Activated CD4-positive, CD25-positive, alpha-beta regulatory T cell (primary cell): ENCODE results near the gene SMAD6.

Experiments
- DNase-seq, 4 experiments: peaks; one replicate each; lab custom pipeline; 2025; lab: John Stamatoyannopoulos, UW

Gene SMAD6

DNA sequence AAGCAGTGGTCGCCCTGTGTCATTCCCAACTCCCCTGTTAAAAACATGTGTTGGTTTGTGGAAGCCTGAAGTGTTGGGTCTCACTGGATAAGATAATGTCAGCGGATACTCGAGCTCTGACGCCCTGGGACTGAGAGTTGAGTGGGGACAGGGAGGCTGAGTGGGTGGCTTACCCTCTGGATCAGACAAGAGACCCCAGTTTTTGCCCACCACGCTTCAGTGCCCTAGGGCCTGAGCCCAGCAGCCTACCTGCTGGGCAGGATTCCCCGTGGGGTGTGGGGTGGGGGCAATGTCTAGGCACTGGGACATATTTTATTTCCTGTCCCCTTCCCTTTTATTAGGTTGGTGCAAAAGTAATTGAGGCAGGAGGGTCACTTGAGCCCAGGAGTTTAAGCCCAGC, 75.0 kb downstream of the SMAD6 start:
- DNase-seq: no peak

DNA sequence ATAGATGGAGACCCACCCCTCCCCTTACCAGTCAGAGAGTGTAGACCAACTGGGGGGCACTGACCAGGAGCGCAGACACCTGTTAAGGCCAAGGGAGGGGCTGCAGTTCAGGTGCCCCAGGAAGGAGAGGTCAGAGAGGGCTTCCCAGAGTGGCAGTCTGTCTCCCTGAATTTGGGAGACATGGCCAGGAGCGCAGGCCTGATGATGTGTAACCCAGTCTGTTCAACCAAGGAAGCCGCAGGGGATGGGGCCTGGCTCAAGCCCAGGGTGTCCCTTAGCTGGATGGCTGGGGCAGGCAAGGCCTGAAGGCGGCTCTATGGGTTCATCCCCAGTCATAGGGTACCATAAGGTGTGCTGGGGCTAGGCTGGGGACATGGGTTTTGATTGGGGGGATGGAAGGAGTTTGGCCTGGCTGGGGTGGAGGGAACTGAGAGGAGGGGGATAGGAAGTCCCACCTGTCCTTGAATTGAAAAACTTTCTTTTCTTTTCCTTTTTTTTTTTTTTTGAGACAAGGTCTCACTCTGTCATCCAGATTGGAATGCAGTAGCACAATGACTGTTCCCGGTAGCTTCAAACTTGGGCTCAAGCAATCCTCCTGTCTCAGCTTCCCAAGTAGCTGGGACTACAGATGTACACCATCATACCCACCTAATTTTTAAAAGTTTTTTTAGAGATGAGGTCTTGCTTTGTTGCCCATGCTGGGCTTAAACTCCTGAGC, 75.7 kb downstream of the SMAD6 start:
- DNase-seq: no peak

DNA sequence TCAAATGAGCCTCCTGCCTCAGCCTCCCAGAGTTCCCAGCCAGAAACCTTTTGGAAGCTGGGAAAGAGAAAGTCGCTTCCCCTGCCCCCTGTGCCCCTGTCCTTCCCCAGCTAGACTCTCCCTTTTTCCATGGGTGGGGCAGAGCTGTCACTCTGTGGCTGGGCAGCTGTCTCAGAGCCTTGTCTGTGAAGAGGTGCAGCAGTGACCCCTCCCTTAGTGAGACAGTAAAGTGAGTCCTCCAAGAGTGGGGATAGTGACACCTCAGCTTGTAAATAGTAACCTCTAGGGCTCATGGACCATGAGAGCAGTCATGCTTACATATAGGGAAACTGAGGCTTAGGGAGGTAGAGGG, 76.3 kb downstream of the SMAD6 start:
- DNase-seq: no peak

DNA sequence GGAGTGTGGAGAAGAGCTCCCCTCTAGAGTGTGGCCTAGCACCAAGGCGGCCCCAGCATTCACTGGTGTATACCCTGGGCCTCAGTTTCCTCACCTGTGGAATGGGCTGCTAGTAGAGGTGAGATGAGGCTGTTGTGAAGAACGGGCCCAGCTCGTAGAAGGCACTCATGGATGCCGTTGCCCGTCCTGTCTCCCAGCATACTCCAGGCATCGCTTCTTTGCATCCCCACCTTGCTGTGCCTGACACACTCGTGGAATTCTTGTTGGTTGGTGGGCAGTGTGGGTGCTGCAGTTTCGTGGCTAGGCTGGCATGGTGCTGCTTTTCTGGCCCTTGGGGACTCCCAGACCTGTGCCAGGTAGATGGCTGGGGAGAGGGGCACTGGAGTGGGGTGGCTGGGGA, 76.7 kb downstream of the SMAD6 start:
- DNase-seq: no peak

DNA sequence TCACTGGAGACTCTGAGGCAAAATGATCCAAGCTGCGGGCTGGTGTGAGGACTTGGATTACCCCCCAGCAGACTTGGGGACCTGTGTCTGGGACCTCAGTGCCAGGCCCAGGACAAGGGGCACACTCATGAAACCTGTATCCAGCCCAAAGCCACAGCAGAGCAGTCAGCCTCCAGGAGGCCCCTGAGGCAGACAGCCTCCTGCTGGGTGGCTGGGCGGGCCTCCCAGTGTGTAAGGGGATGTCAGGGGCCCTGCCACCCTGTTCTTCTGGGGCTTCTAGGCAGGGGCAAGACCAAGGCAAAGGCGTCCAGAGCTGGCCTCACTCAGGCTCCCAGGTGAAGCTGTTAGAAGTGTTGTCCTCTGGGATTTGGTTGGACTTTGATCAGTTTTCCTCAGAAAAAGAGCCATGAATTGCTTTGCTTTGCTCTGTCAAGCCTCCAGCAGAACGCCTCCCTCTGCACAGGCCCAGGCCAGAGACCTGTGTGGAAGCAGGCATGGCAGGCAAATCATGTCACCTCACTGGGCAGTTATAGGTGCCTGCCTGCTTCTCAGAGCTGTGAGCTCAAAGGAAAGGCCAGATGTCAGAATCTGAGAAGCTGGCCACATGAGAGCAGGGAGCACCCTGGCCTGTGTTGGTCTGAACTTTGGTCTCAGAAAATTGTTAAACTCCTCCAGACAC, 77.4 kb downstream of the SMAD6 start:
- DNase-seq: no peak

DNA sequence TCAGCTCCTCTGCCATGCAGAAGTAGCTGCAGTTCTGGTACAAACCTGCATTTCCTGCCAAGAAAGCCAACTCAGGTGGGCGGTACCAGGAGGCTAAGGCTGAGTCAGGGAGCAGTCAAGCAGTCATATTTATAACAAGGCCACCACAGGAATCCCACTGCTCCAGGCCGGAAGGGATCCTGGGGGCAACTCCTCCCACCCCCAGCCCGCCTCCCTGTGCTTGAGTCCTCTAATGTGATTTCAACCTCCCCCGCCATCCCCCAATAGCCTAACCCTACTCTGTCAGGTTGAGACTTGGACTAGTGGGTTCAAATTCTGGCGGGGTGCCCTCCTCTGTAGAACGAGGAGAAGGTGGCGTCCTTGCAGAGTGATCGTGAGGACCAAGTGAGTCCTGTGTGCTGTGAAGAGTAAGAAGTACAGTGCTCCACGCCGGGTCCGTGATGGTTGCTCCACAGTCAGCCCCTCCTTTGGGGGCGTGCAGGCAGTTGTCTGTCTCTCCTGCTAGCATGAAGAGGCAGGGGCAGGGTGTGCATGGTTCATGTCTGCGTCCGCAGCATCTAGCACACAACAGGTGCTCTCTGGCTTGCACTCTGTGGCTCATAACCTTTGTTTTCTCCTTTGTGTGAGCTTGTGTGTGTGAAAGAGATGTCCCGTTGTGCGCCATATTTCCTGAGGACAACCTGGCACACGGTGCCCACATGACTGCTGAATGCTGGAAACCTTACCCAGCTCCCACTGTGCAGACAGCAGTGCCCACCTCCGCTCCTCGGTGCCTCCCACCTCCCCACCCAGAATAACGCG, 78.3 kb downstream of the SMAD6 start:
- no peak for DNase-seq

DNA sequence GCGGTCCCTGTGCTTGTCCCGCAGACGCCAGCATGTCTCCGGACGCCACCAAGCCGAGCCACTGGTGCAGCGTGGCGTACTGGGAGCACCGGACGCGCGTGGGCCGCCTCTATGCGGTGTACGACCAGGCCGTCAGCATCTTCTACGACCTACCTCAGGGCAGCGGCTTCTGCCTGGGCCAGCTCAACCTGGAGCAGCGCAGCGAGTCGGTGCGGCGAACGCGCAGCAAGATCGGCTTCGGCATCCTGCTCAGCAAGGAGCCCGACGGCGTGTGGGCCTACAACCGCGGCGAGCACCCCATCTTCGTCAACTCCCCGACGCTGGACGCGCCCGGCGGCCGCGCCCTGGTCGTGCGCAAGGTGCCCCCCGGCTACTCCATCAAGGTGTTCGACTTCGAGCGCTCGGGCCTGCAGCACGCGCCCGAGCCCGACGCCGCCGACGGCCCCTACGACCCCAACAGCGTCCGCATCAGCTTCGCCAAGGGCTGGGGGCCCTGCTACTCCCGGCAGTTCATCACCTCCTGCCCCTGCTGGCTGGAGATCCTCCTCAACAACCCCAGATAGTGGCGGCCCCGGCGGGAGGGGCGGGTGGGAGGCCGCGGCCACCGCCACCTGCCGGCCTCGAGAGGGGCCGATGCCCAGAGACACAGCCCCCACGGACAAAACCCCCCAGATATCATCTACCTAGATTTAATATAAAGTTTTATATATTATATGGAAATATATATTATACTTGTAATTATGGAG, 79.1 kb downstream of the SMAD6 start:
- DNase-seq: no peak

DNA sequence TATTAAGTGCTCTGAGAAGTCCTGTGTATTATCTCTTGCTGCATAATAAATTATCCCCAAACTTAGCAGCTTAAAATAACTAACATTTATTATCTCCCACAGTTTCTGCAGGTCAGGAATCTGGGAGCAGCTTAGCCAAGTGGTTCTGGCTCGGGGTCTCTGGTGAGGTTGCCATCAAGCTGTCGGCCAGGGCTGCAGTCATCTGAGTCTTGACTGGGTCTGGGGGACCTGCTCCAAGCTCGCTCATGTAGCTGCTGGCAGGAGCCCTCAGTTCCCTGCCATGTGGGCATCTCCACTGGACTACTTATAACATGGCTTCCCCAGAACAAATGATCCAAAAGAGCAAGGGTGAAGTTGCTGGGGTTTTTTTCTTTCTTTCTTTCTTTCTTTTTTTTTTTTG, 80.7 kb downstream of the SMAD6 start:
- DNase-seq: no peak

DNA sequence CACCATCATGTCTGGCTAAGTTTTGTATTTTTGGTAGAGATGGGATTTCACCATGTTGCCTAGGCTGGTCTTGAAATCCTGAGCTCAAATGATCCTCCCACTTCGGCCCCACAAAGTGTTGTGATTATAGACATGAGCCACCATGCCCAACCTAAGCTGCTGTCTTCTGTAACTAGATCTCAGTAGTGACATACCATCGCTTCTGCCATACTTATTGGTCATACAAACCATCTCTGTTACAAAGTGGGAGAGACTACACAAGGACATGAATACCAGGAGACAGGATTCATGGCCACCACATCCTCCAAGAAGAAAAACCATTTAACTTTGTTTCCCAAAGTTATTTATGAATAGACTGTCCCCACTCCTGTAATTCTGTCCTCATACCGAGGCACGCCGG, 81.3 kb downstream of the SMAD6 start:
- no peak for DNase-seq

DNA sequence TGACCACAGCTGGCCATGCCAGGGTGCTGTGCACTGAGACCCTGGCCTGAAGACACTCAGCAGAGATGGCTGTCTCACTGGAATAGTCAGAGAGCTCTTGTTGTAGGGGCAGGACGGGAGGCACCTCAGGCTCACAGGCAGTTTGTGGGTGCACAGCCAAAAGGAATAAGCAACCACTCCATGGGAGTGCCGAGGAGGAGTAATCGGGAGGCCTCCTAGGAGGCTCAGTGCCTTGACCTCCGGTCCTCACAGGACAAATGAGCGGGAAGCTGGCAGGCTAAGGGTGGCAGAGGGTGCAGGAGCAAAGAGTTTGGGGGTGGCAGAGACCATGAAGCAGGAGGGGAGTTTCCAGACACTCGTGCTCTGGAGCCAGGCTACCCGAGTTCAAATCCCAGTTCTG, 81.7 kb downstream of the SMAD6 start:
- no peak for DNase-seq

DNA sequence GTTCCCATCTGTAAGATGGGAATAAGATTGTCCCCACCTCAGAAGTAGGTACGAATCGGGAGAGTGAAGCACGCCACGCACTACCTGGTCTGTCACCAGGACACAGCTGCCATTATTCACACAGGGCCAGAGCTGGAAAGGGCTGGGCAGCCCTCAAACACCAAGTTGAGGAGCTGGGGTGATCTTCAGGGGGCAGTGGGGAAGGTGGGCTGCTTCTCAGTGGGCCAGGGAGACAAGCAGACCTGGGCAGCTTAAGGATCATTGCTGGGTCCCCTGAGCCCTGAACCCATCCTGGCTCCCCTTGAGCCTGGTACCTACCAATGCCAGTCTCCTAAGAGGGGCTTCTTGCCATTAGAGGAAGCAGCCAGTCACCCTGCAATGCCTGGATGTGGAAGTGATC, 82.1 kb downstream of the SMAD6 start:
- DNase-seq: no peak

DNA sequence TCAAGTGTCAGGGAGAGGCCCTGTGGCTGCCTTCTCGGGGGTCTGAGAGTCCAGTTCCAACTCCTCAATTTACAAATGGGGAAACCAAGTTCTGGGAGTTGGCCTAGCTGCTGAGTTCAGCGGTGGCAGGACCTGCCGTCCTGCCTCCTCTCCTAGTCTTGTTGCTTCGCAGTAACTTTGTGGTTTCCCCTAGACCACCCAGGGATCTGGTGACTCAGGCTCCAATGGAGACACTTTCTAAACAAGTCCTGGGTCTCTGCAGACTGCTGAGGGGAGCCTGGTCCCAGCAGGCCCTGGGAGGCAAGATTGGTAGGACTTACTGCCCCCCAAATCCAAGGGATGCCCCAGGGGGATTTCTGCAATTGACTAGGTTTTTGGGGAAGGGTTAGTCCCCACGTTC, 83.6 kb downstream of the SMAD6 start:
- DNase-seq: no peak

DNA sequence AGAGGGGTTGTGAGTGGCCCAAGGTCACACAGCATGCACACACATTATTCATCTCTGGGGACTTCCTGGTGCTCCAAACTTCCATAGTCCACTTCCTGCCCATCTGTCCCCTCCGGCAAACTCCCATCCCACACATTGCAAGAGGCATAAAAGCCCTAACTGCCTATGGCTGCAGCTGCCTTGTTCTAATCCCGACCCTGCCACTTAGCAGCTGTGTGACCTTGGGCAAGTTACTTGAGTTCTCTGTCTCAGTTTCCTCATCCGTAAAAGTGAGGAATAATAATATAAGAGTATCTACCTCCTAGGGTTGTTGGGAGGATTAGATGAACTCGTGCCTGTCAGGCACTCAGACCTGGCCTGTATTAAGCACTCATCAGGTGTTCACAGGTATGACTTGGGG, 84.2 kb downstream of the SMAD6 start:
- DNase-seq: no peak

DNA sequence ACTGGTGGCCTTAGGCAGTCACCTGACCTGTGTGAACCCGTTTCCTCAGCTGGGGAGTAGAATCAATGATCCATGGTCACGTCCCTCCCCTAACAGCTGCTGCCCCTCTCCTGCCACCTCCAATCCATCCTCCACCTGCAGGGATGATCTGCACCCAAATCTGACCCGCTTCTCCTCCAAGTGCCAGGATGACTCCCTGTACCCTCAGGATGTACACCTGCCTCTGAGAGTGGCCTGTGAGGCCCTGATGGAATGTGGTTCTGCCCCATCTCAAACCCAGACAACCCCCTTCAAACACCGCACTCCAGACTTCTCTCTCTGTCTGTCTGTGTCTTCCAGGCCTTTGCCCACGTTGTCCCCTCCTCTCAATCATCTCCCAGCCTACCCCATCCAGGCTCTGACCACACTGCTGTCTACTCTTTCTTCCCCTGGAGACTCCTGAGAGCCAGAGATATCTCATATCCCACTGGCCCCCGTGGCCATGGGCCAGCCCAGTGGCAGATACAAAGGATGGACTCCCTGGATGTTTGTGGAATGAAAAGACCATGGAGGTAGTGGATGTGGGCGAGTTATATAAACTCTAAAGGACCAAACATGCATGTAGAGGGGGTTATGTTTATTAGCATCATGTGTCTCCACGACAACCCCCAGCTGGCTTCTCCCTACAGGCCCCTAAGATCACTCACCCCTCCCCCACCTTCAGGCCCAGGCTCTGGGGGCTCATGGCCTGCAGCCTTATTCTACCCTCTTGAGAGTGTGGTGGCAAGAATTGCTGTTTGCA, 84.9 kb downstream of the SMAD6 start:
- no peak for DNase-seq

DNA sequence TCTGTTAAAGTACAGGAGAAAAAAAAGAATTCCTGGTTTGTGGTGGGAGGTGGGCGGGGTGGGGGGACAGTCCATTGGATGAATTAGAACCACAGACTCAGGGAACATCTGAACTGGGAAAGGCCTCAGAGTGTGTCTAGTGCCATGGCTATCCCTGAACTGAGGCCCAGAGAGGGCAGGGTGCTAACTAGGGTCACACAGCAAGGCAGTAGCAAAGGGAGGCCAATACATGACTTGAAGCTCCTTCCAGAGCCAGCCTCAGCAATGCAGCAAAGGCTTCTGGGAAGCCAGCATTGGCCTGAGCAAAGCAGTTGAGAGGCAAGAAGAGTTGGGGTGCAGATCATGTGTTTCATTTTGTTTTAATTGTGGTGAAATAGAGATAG, 85.4 kb downstream of the SMAD6 start:
- DNase-seq: no peak

DNA sequence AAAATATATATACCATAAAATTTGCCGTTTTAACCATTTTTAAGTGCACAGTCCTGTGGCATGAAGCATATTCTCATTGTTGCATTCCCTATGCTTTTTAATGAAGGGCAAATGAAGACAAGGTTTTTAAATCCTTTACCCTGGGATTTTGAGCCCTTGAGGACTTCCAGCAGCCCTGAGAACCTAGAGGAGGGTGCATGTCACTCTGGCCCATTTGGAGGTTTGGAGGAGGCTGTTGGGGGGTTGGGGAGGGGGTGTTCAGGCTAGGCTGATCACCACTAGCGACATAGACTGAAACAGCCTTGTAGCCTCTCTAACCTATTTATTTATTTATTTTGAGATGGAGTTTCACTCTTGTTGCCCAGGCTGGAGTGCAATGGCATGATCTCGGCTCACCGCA, 86.0 kb downstream of the SMAD6 start:
- no peak for DNase-seq

DNA sequence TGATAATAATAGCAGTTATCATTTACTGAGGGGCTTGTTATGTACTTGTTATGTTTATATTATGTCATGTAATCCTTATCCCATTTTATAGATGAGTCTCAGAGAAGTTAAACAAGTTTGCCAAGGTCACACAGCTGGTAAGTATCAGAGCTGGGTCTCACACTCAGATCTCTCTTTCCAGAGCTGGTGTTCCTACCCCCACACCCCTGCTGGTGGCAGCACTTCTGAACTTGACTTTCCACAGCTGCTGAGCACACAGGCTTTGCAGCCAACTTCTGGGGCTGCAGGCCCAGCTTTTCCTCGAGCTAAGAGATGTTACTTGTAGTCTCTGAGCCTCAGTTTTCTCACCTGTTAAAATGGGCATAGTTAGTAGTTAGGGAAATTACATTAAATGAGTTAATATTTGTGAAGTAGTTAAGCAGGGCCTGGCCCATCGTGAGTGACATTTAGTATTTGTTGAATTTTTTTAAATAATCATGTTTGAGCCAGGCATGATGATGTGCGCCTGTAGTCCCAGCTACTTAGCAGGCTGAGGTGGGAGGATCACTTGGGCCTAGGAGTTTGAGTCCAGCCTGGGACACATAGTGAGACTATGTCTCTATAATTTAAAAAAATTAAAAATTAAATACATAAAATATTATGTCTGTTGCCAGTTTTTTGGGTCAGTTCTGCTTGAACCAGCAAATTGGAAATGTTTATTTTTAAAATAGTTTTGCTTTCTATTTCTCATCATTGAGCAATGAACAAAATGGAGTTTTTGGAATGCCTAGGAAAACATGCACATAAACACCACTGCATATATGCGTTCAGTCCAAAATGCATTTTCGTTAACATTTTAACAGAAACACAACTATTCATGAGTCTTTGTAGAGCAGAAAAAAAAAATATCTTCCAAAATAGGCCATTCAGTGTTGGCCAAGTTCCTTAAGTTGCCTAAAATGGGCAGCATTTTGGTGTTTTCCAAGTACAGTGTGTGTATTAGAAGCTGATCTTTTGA, 87.3 kb downstream of the SMAD6 start:
- DNase-seq: no peak

DNA sequence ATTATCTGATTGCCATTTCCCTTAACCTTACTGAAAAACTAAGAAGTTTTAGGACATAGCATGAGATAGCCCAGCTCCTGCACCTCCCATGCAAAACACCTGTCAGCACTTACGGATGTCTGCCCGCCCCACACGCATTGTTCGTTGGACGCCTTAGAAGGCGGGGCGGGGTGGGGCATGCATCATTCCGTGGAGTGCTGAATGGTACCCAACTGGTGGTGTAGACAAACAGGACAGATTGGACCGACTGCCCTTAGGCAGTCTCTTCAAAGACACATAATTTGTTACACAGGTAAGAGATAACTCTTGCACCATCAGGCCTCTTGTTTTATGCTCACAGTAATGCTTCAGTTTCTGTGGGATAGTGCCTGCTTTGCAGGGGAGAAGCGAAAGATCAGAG, 93.8 kb downstream of the SMAD6 start:
- no peak for DNase-seq

DNA sequence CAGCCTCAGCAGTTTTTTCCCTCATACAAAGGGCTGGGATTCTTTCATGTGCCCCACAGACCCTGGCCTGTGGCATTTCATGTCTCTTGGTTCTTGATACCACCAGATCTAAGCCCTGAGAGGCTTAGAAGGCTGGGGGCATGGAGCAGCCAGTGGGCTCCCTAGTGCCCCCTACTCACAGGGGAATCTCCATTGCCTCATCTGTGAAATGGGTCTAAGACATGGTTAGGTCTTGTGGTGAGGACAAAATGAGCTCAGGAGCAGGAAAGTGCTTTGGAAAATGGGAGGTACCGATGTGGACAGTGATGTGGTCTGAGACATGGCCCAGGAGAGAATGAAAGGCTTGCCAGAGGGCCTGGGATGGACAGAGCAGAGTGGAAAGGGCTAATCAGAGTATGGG, 94.3 kb downstream of the SMAD6 start:
- DNase-seq: no peak

DNA sequence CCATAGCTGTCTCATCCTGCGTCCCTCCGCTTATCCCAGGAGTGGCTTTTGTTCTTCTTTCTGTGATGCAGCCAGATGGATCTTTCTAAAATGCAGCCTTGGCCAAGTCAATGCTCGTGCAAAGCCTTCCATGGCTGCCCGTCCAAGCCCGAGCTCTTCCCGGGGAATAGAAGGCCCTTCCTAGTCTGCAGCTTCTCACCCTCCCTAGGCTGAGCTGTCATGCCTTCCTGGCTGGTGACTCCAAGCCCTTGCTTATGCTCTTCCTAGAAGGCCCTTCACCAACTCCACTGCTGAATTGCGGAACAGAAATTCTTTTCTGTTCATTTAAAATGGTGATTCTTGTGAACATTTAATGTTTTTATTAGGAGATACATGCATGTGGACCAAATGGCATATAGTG, 95.9 kb downstream of the SMAD6 start:
- DNase-seq: no peak
